GM21367 (cell line): ENCODE data around the gene SCEL.
"Not testable (repeated sequence)": the region's sequence is repeated elsewhere in the genome, so short reads cannot be mapped to it uniquely, and the experiment has no call there.

Experiments
- ATAC-seq: cut with Tn5 transposase; IDR thresholded peaks from one replicate; pipeline ENCODE4 v1.9.1; 2021; ENCODE audit not compliant: unreplicated experiment

The SCEL gene

GRCh38 chr13:77555246-77555645, 19.7 kb downstream of the SCEL start:
- no peak for ATAC-seq

GRCh38 chr13:77558016-77558415, 22.5 kb downstream of the SCEL start:
- no peak for ATAC-seq

DNA sequence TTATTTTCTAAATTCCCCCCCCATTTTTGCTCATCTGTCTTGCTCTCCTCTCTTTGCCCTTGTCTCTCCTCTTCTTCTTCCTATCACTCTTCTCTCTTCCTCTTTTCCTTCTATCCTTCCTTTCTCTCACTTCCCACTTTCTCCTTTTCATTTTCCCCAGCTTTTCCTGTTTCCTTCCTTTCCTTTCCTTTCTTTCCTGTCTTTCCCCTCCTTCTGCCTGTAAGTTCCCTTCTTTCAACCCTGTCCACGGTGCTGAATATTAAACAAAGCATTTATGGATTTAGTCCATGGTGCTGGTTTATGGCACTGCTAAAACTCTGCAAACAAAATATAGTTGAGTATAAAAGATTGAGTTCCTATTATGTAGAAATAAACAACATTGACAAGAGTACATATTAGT, 27.6 kb downstream of the SCEL start:
- ATAC-seq, result no peak

DNA sequence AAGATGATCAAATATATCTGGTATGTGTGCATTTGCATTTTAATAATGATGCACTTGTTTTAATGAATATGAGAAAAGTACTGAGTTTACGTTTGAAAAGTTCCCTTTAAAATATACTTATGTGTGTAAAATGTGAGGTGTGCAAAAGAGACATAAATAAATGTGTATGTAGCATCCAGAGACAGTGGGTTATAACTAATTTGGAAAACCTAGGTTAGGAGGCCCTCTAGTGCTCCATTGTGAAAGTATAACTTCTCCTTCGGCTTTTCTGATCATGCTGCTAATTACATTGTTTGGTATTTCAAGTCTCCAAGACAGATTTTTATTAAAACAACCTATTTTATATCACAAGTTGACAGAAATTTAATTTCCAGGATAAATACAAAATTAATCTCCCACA, 30.1 kb downstream of the SCEL start:
- peak; percentile 46 for ATAC-seq

GRCh38 chr13:77571956-77572355, 36.5 kb downstream of the SCEL start:
- no peak for ATAC-seq

- ATAC-seq, result no peak
Observed at GRCh38 chr13:77574096-77574495, 38.6 kb downstream of the SCEL start.

DNA sequence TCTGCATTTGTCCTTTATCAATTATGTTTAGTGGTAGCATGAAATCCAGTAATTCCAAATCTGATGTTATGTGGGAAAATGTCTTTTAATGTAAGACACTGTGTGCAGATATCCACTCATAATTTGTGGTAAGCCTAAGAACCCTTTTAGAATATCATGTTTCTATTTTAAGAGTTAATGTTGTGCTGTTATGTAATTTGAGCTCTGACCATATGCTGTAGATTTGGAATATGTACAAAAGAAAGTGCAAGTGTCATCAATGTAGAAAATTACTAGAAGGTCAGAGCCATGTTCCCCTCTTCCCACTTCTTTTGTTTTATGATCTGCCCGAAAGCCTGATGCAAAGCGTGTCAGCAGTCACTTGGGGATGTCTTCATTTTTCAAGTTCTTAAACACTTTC, 44.5 kb downstream of the SCEL start:
- ATAC-seq, result no peak

DNA sequence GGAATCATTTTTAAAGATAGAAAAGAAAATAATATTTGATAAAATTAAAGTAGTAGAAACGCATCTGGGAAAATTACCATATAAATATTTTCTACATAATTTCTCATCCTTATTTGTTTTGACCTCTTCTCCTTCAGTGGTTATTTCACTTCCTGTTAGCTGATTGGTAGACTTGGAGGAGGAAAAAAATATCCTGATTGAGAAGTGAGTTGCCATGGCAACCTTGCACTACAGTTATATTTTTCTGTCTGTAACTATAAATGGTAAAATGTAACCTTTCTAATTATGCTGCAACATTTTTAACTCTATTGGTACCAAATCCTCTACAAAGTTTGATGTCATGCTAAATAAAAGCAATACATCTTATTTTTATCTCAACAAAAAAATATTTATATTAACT, 45.2 kb downstream of the SCEL start:
- no peak for ATAC-seq

GRCh38 chr13:77583581-77583980, 48.1 kb downstream of the SCEL start:
- no peak for ATAC-seq

- ATAC-seq, result no peak
Observed at GRCh38 chr13:77584106-77584505, 48.6 kb downstream of the SCEL start.

GRCh38 chr13:77595166-77595810, 59.8 kb downstream of the SCEL start:
- no peak for ATAC-seq

- ATAC-seq, result no peak
Observed at GRCh38 chr13:77596777-77597176, 61.3 kb downstream of the SCEL start.

GRCh38 chr13:77599351-77599750, 63.8 kb downstream of the SCEL start:
- ATAC-seq, result no peak

- ATAC-seq, result no peak
Observed at GRCh38 chr13:77600701-77601100, 65.2 kb downstream of the SCEL start.

GRCh38 chr13:77611068-77611467, 75.6 kb downstream of the SCEL start:
- ATAC-seq, result no peak

GRCh38 chr13:77616027-77616426, 80.5 kb downstream of the SCEL start:
- ATAC-seq, result no peak

DNA sequence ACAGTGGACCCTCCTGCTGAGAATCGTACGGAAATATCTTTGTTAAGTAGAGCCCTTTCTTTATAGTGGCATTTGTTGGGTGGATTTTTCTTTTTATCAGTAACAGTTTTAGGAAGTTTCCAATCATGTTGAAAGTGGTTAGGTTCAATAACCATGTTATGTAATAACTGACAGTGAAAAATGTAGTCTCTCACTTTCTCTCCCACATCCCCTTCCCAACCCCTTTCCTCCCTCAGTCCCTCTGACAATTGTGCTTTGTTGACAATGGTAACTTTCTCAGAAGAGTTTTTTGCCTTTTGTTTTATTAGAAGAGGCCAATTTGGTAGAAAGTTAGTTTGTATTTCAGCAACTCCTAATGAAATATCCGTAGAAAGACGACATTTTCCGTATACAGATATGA, 84.1 kb downstream of the SCEL start:
- ATAC-seq, result no peak

DNA sequence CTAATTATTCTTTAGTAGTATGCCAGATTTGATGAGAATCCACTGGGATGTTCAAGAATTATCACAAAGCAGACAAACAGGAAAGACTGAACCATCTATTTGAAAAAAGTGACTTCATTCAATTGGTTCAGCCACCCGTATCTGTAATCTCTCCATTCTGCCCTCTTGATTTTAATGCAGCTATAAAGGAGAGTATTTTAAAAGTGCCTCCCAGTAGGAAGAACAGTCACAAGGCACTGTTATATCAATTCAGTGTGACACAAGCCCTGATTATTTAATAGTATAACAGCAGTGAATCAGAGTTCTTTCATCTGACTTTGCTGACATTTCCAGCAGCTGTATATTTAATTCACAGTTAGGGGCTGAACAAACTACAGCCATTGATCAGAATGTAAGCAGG, 84.6 kb downstream of the SCEL start:
- no peak for ATAC-seq

- ATAC-seq, result no peak
Observed at GRCh38 chr13:77623806-77624205, 88.3 kb downstream of the SCEL start.

- ATAC-seq, result no peak
Observed at GRCh38 chr13:77628170-77628569, 92.7 kb downstream of the SCEL start.

DNA sequence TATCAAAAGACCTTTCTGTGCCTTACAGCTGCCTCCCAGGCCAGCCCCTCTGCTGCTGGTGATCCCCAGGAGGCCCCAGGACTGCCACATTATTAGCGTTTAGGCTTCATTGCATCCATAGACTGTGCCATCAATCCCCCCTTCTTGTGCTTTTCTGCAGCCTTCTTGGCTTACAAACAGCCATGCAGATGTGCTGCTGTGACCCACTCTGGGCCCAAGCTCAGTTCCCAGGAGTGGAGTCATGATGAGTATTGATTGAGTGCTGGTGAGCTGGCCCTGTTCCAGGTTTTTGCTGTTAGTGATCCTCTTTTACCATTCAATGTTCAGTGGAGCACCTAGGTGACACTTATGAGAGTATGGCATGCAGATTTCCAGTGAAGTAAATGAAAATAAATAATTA, 102.1 kb downstream of the SCEL start:
- ATAC-seq, result no peak

DNA sequence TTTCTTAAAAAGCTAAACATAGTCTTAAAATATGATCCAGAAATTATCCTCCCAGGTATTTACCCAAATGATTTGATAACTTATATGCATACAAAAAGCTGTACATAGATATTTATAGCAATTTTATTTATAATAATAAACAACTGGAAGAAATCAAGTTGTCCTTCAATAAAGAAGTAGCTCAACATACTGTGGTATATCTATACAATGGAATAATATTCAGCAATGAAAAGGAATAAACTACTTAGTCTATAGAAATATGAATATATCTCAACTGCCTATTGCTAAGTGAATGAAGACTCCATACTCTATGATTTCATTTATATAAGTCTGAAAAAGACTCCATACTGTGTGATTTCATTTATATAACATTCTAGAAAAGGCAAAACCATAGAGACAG, 114.9 kb downstream of the SCEL start:
- ATAC-seq, result no peak

DNA sequence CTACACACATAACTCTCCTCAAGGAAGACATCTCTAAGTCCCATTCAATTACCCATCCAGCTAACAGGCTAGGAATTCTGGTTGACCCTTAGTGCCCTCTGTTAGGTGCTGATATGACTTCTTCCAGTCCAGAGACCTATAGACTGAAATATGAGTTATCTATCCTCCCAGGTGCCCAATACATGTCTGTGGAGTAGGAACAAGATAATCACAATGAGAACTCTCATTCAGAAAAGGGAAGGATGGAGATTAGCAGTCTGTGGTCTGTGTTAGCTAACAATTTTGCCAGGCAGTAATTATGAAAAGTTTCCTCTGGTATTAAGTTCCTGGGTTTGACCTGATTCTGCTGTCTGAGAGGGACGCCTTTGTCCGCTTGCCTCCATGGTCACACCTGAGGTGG, 117.8 kb downstream of the SCEL start:
- no peak for ATAC-seq

DNA sequence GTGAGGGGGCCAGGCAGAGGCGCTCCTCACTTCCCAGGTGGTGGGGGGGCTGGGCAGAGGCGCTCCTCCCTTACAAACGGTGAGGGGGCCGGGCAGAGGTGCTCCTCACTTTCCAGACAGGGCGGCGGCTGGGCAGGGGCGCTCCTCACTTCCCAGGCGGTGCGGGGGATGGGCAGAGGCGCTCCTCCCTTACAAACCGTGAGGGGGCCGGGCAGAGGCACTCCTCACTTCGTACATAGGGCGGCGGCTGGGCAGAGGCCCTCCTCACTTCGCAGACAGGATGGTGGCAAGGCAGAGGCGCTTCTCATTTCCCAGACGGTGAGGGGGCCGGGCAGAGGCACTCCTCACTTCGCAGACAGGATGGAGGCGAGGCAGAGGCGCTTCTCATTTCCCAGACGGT, 124.5 kb downstream of the SCEL start:
- ATAC-seq, result not testable (repeated sequence)
